GM23338 (cell line): ENCODE data around the gene LY6G6D. TPM values are rescaled to one million over a fixed set of nuclear protein-coding genes. Genes with fewer than 3 reads are reported as not detected.
"Not testable (repeated sequence)": the region's sequence is repeated elsewhere in the genome, so short reads cannot be mapped to it uniquely, and the experiment has no call there.

Source experiments
- ATAC-seq: fragments of 200-7000 bp; cut with Tn5 transposase; 3 replicates; pipeline ENCODE4 v1.9.1; 2020
- DNase-seq: peaks from one replicate; pipeline ENCODE4 v3.0.0-alpha.2; 2015; ENCODE audit warnings: low spot score
- H2AFZ ChIP-seq: fragments of 200-600 bp; sonication (generic); 2 replicates; pipeline ENCODE4 v1.8.0; 2016; ENCODE audit warnings: antibody characterized with exemption, mild to moderate bottlenecking, moderate library complexity
- H3F3A ChIP-seq: fragments of 200-600 bp; sonication (generic); replicated peaks from 2 replicates; pipeline ENCODE4 v1.8.0; 2017; ENCODE audit warnings: antibody characterized with exemption, mixed run types, low read depth
- H3K27ac ChIP-seq: fragments of 200-600 bp; sonication (generic); 2 replicates; pipeline ENCODE4 v1.6.1; 2016; ENCODE audit warnings: low read depth
- H3K27me3 ChIP-seq: fragments of 200-600 bp; sonication (generic); 2 replicates; pipeline ENCODE4 v1.8.0; 2016; ENCODE audit warnings: mild to moderate bottlenecking, mixed run types, moderate library complexity; ENCODE audit not compliant: insufficient read depth
- H3K36me3 ChIP-seq: fragments of 200-600 bp; sonication (generic); 2 replicates; pipeline ENCODE4 v1.8.0; 2016; ENCODE audit warnings: mild to moderate bottlenecking; ENCODE audit not compliant: insufficient read depth
- H3K4me1 ChIP-seq: fragments of 200-600 bp; sonication (generic); 2 replicates; pipeline ENCODE4 v1.8.0; 2016; ENCODE audit warnings: mild to moderate bottlenecking, moderate library complexity; ENCODE audit not compliant: insufficient read depth
- H3K4me2 ChIP-seq: fragments of 200-600 bp; sonication (generic); 2 replicates; pipeline ENCODE4 v1.7.1; 2017; ENCODE audit warnings: mixed run types
- H3K4me3 ChIP-seq: fragments of 200-600 bp; sonication (generic); 2 replicates; pipeline ENCODE4 v1.6.1; 2016; ENCODE audit warnings: mixed run types
- H3K79me2 ChIP-seq: fragments of 200-600 bp; sonication (generic); replicated peaks from 2 replicates; pipeline ENCODE4 v1.8.0; 2017; ENCODE audit warnings: mild to moderate bottlenecking; ENCODE audit not compliant: insufficient read depth
- H3K9me2 ChIP-seq: fragments of 200-600 bp; sonication (generic); 2 replicates; pipeline ENCODE4 v1.8.0; 2017; ENCODE audit not compliant: insufficient read depth
- H4K20me1 ChIP-seq: fragments of 200-600 bp; sonication (generic); replicated peaks from 2 replicates; pipeline ENCODE4 v1.8.0; 2017; ENCODE audit warnings: mild to moderate bottlenecking; ENCODE audit not compliant: insufficient read depth
- H3K27ac Mint-ChIP-seq: 2 replicates; pipeline ENCODE4 v1.8.0; 2020; ENCODE audit warnings: inconsistent platforms, mild to moderate bottlenecking, moderate library complexity, mixed read lengths
- H3K27me3 Mint-ChIP-seq: 3 replicates; pipeline ENCODE4 v1.8.0; 2022; ENCODE audit warnings: low read depth, mild to moderate bottlenecking, moderate library complexity, mixed read lengths, inconsistent platforms; ENCODE audit not compliant: insufficient read depth, poor library complexity
- H3K36me3 Mint-ChIP-seq: 3 replicates; pipeline ENCODE4 v1.8.0; 2021; ENCODE audit warnings: low read depth, mild to moderate bottlenecking, inconsistent platforms, moderate library complexity, mixed read lengths
- H3K4me1 Mint-ChIP-seq: 3 replicates; pipeline ENCODE4 v1.8.0; 2020; ENCODE audit warnings: mild to moderate bottlenecking, inconsistent platforms, mixed read lengths
- H3K4me3 Mint-ChIP-seq: 3 replicates; pipeline ENCODE4 v1.8.0; 2021; ENCODE audit warnings: moderate library complexity, mild to moderate bottlenecking, inconsistent platforms, mixed read lengths
- H3K9me3 Mint-ChIP-seq: 3 replicates; pipeline ENCODE4 v1.8.0; 2020; ENCODE audit warnings: moderate library complexity, mild to moderate bottlenecking, inconsistent platforms, mixed read lengths
- CTCF ChIP-seq, 2 experiments: fragments of 200-600 bp in 1 of 2; sonication (generic) in 1 of 2; conservative IDR thresholded peaks; 2 replicates each; pipeline versions ENCODE4 v1.5.1 to v1.6.1; 2016 to 2017; ENCODE audit warnings: antibody characterized with exemption in 2 of 2, low read depth in 2 of 2, mild to moderate bottlenecking in 2 of 2, moderate library complexity in 1 of 2
- EZH2 ChIP-seq: fragments of 200-600 bp; sonication (generic); IDR thresholded peaks from one replicate; pipeline ENCODE4 v1.8.0; 2017; ENCODE audit warnings: antibody characterized with exemption, mild to moderate bottlenecking, low read depth; ENCODE audit not compliant: unreplicated experiment
- EZH2phosphoT487 ChIP-seq: fragments of 200-600 bp; sonication (generic); IDR thresholded peaks from one replicate; pipeline ENCODE4 v1.8.1; 2018; ENCODE audit warnings: antibody characterized with exemption; ENCODE audit not compliant: unreplicated experiment
- JUNB ChIP-seq: IDR thresholded peaks from one replicate; pipeline ENCODE4 v1.6.1; 2016; ENCODE audit warnings: antibody characterized with exemption; ENCODE audit not compliant: unreplicated experiment
- NANOG ChIP-seq: IDR thresholded peaks from 2 replicates; pipeline ENCODE4 v1.6.1; 2016; ENCODE audit warnings: antibody characterized with exemption, borderline replicate concordance
- POLR2AphosphoS5 ChIP-seq: IDR thresholded peaks from 2 replicates; pipeline ENCODE4 v1.6.1; 2016; ENCODE audit warnings: antibody characterized with exemption, low read depth
- STAT1 ChIP-seq: IDR thresholded peaks from one replicate; pipeline ENCODE4 v1.6.1; 2016; ENCODE audit warnings: antibody characterized with exemption; ENCODE audit not compliant: unreplicated experiment
- ZNF114 ChIP-seq: fragments of 250-450 bp; sonication (Bioruptor Pico); IDR thresholded peaks from 2 replicates; pipeline ENCODE4 v1.5.0; 2020; ENCODE audit warnings: mild to moderate bottlenecking, moderate library complexity
- ZNF331 ChIP-seq: fragments of 250-450 bp; sonication (Bioruptor Pico); IDR thresholded peaks from 2 replicates; pipeline ENCODE4 v1.5.0; 2020; ENCODE audit warnings: low read depth, mild to moderate bottlenecking, moderate library complexity
- polyA plus RNA-seq: library from polyadenylated mRNA; unstranded; fragments of >200 nt; fragmentation: Nextera tagmentation; extraction: Ambion mirVana; gene quantifications from 2 replicates; pipeline ENCODE4 v1.2.1, GENCODE V29; 2016
- total RNA-seq: library from RNA; depleted of rRNA; stranded (reverse); fragments of >200 nt; shearing (Covaris generic); gene quantifications from 2 replicates; pipeline ENCODE4 v1.2.3, GENCODE V29; 2014
- TF ChIP-seq, protein P1 (sequence below): fragments of 250-450 bp; sonication (Bioruptor Pico); IDR thresholded peaks from 2 replicates; pipeline ENCODE4 v1.5.0; 2020; ENCODE audit warnings: mild to moderate bottlenecking, moderate library complexity
- TF ChIP-seq, protein P2 (sequence below): IDR thresholded peaks from one replicate; pipeline ENCODE4 v1.6.1; 2018; ENCODE audit warnings: antibody characterized with exemption; ENCODE audit not compliant: unreplicated experiment

The LY6G6D gene
- total and polyA plus RNA-seq, 2 experiments from 2014 or later: not detected

GRCh38 chr6:31709157-31709556 is 6.0 kb upstream of the LY6G6D start:
- H3F3A ChIP-seq, H3K27ac Mint-ChIP-seq, H3K4me3 ChIP-seq, ATAC-seq, H2AFZ ChIP-seq, H3K36me3 Mint-ChIP-seq, H3K4me3 Mint-ChIP-seq, H3K36me3 ChIP-seq, H3K79me2 ChIP-seq, H4K20me1 ChIP-seq, H3K9me3 Mint-ChIP-seq, H3K9me2 ChIP-seq, H3K27ac ChIP-seq, H3K4me2 ChIP-seq, H3K27me3 ChIP-seq, DNase-seq: not testable (repeated sequence)
- H3K4me1 ChIP-seq: peaks cover 11% of the 10 kb centered on the region
- peaks cover 18% of the 10 kb centered on the region for H3K4me1 Mint-ChIP-seq
- peaks cover 15% of the 10 kb centered on the region for H3K27me3 Mint-ChIP-seq

GRCh38 chr6:31710523-31711219 is 4.5 kb upstream of the LY6G6D start:
- no peaks in the 10 kb centered on the region for H3K36me3 ChIP-seq
- no peak for DNase-seq
- peaks cover 20% of the 10 kb centered on the region for H3K4me1 ChIP-seq
- H3K27ac ChIP-seq: no peak overlapping the region
- Mint-ChIP-seq H3K36me3 (no peaks in the 10 kb centered on the region), H3K9me3 (no peaks in the 10 kb centered on the region), H3K27me3 (peaks cover 19% of the 10 kb centered on the region), H3K27ac (no peak overlapping the region), H3K4me1 (peaks cover 24% of the 10 kb centered on the region), H3K4me3 (no peak overlapping the region)
- H3K27me3 ChIP-seq: no peaks in the 10 kb centered on the region
- no peak for ATAC-seq
- no peaks in the 10 kb centered on the region for H3K79me2 ChIP-seq
- no peak overlapping the region for H3K4me3 ChIP-seq
- no peaks in the 10 kb centered on the region for H4K20me1 ChIP-seq
- H2AFZ ChIP-seq: no peak overlapping the region
- H3K4me2 ChIP-seq: no peak overlapping the region
- no peaks in the 10 kb centered on the region for H3K9me2 ChIP-seq
- H3F3A ChIP-seq: no peaks in the 10 kb centered on the region
- TF ChIP-seq, protein P1, sequence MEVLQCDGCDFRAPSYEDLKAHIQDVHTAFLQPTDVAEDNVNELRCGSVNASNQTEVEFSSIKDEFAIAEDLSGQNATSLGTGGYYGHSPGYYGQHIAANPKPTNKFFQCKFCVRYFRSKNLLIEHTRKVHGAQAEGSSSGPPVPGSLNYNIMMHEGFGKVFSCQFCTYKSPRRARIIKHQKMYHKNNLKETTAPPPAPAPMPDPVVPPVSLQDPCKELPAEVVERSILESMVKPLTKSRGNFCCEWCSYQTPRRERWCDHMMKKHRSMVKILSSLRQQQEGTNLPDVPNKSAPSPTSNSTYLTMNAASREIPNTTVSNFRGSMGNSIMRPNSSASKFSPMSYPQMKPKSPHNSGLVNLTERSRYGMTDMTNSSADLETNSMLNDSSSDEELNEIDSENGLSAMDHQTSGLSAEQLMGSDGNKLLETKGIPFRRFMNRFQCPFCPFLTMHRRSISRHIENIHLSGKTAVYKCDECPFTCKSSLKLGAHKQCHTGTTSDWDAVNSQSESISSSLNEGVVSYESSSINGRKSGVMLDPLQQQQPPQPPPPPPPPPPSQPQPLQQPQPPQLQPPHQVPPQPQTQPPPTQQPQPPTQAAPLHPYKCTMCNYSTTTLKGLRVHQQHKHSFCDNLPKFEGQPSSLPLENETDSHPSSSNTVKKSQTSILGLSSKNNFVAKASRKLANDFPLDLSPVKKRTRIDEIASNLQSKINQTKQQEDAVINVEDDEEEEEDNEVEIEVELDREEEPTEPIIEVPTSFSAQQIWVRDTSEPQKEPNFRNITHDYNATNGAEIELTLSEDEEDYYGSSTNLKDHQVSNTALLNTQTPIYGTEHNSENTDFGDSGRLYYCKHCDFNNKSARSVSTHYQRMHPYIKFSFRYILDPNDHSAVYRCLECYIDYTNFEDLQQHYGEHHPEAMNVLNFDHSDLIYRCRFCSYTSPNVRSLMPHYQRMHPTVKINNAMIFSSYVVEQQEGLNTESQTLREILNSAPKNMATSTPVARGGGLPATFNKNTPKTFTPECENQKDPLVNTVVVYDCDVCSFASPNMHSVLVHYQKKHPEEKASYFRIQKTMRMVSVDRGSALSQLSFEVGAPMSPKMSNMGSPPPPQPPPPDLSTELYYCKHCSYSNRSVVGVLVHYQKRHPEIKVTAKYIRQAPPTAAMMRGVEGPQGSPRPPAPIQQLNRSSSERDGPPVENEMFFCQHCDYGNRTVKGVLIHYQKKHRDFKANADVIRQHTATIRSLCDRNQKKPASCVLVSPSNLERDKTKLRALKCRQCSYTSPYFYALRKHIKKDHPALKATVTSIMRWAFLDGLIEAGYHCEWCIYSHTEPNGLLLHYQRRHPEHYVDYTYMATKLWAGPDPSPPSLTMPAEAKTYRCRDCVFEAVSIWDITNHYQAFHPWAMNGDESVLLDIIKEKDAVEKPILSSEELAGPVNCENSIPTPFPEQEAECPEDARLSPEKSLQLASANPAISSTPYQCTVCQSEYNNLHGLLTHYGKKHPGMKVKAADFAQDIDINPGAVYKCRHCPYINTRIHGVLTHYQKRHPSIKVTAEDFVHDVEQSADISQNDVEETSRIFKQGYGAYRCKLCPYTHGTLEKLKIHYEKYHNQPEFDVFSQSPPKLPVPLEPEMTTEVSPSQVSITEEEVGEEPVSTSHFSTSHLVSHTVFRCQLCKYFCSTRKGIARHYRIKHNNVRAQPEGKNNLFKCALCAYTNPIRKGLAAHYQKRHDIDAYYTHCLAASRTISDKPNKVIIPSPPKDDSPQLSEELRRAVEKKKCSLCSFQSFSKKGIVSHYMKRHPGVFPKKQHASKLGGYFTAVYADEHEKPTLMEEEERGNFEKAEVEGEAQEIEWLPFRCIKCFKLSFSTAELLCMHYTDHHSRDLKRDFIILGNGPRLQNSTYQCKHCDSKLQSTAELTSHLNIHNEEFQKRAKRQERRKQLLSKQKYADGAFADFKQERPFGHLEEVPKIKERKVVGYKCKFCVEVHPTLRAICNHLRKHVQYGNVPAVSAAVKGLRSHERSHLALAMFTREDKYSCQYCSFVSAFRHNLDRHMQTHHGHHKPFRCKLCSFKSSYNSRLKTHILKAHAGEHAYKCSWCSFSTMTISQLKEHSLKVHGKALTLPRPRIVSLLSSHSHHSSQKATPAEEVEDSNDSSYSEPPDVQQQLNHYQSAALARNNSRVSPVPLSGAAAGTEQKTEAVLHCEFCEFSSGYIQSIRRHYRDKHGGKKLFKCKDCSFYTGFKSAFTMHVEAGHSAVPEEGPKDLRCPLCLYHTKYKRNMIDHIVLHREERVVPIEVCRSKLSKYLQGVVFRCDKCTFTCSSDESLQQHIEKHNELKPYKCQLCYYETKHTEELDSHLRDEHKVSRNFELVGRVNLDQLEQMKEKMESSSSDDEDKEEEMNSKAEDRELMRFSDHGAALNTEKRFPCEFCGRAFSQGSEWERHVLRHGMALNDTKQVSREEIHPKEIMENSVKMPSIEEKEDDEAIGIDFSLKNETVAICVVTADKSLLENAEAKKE (CRISPR knock-in tag): no peak
- TF ChIP-seq ZNF331 (no peak), ZNF114 (CRISPR knock-in tag) (no peak), EZH2 (no peak), NANOG (no peak), POLR2AphosphoS5 (no peak), STAT1 (no peak), CTCF (conservative IDR thresholded peaks at IDR 0.05; ENCODE audit: low read depth in 2 of 2) (no peak), JUNB (no peak), EZH2phosphoT487 (no peak)
- TF ChIP-seq, protein P2, sequence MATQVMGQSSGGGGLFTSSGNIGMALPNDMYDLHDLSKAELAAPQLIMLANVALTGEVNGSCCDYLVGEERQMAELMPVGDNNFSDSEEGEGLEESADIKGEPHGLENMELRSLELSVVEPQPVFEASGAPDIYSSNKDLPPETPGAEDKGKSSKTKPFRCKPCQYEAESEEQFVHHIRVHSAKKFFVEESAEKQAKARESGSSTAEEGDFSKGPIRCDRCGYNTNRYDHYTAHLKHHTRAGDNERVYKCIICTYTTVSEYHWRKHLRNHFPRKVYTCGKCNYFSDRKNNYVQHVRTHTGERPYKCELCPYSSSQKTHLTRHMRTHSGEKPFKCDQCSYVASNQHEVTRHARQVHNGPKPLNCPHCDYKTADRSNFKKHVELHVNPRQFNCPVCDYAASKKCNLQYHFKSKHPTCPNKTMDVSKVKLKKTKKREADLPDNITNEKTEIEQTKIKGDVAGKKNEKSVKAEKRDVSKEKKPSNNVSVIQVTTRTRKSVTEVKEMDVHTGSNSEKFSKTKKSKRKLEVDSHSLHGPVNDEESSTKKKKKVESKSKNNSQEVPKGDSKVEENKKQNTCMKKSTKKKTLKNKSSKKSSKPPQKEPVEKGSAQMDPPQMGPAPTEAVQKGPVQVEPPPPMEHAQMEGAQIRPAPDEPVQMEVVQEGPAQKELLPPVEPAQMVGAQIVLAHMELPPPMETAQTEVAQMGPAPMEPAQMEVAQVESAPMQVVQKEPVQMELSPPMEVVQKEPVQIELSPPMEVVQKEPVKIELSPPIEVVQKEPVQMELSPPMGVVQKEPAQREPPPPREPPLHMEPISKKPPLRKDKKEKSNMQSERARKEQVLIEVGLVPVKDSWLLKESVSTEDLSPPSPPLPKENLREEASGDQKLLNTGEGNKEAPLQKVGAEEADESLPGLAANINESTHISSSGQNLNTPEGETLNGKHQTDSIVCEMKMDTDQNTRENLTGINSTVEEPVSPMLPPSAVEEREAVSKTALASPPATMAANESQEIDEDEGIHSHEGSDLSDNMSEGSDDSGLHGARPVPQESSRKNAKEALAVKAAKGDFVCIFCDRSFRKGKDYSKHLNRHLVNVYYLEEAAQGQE: no peak
